GM19043 (cell line): ENCODE measurements around the gene SCGN.

Experiments used
- ATAC-seq: cut with Tn5 transposase; IDR thresholded peaks from one replicate; pipeline ENCODE4 v1.9.1; 2021; ENCODE audit warnings: low read depth; ENCODE audit not compliant: unreplicated experiment

SCGN gene

GRCh38 chr6:25684565-25684964, 32.5 kb downstream of the SCGN start:
- ATAC-seq = no peak

- ATAC-seq = no peak
These were observed 33.2 kb downstream of the SCGN start for GRCh38 chr6:25685251-25685650.

- ATAC-seq = no peak
These were observed 33.9 kb downstream of the SCGN start for GRCh38 chr6:25685896-25686295.

GRCh38 chr6:25686856-25687255, 34.8 kb downstream of the SCGN start:
- ATAC-seq = no peak

GRCh38 chr6:25689966-25690365, 38.0 kb downstream of the SCGN start:
- ATAC-seq = no peak

GRCh38 chr6:25691894-25692293, 39.9 kb downstream of the SCGN start:
- no peak for ATAC-seq

GRCh38 chr6:25692472-25692871, 40.5 kb downstream of the SCGN start:
- ATAC-seq = no peak

GRCh38 chr6:25694366-25694765, 42.4 kb downstream of the SCGN start:
- ATAC-seq = no peak

GRCh38 chr6:25695671-25696070, 43.7 kb downstream of the SCGN start:
- ATAC-seq = no peak

GRCh38 chr6:25697537-25698340, 45.7 kb downstream of the SCGN start:
- ATAC-seq = no peak

- ATAC-seq = no peak
These were observed 46.6 kb downstream of the SCGN start for GRCh38 chr6:25698631-25699030.

GRCh38 chr6:25699649-25700048, 47.6 kb downstream of the SCGN start:
- ATAC-seq = no peak

- ATAC-seq = no peak
These were observed 48.7 kb downstream of the SCGN start for GRCh38 chr6:25700761-25701160.

GRCh38 chr6:25701807-25702206, 49.8 kb downstream of the SCGN start:
- no peak for ATAC-seq

GRCh38 chr6:25703005-25703404, 51.0 kb downstream of the SCGN start:
- no peak for ATAC-seq

GRCh38 chr6:25704001-25704400, 52.0 kb downstream of the SCGN start:
- no peak for ATAC-seq

GRCh38 chr6:25706314-25707014, 54.4 kb downstream of the SCGN start:
- ATAC-seq = no peak

- no peak for ATAC-seq
These were observed 57.7 kb downstream of the SCGN start for GRCh38 chr6:25709761-25710160.

- no peak for ATAC-seq
These were observed 58.3 kb downstream of the SCGN start for GRCh38 chr6:25710287-25710686.

- ATAC-seq = no peak
These were observed 61.8 kb downstream of the SCGN start for GRCh38 chr6:25713824-25714223.

- ATAC-seq = no peak
These were observed 62.8 kb downstream of the SCGN start for GRCh38 chr6:25714765-25715164.

- ATAC-seq = no peak
These were observed 63.8 kb downstream of the SCGN start for GRCh38 chr6:25715794-25716193.
